Esophagus (tissue), 2 donors: Measurements from ENCODE around the gene KCNJ14. TPM values are rescaled to one million over a fixed set of nuclear protein-coding genes. Genes with fewer than 3 reads are reported as not detected.

Source experiments
- H3K27ac ChIP-seq, 2 donors: one replicate each; pipeline ENCODE4 v1.5.1; 2013; ENCODE audit warnings: low read depth in 2 of 2, mild to moderate bottlenecking in 2 of 2, inconsistent platforms in 1 of 2, low read length in 1 of 2, moderate library complexity in 1 of 2
- H3K27me3 ChIP-seq, 2 donors: one replicate each; pipeline ENCODE4 v1.6.1; 2013; ENCODE audit warnings: low read length in 2 of 2, control low read depth in 1 of 2, mild to moderate bottlenecking in 1 of 2; ENCODE audit not compliant: insufficient read depth in 2 of 2, control insufficient read depth in 1 of 2
- H3K36me3 ChIP-seq, 2 donors: one replicate each; pipeline ENCODE4 v1.6.1; 2013; ENCODE audit warnings: low read length in 1 of 2; ENCODE audit not compliant: control insufficient read depth in 2 of 2, insufficient read depth in 2 of 2
- H3K4me1 ChIP-seq, 2 donors: one replicate each; pipeline ENCODE4 v1.6.1; 2013; ENCODE audit warnings: low read length in 1 of 2; ENCODE audit not compliant: control insufficient read depth in 2 of 2, insufficient read depth in 2 of 2
- H3K4me3 ChIP-seq, 2 donors: one replicate each; pipeline ENCODE4 v1.5.1; 2013; ENCODE audit warnings: low read length in 2 of 2, mild to moderate bottlenecking in 2 of 2, low read depth in 1 of 2, moderate library complexity in 1 of 2
- H3K9me3 ChIP-seq, 2 donors: one replicate each; pipeline ENCODE4 v1.6.1; 2013; ENCODE audit warnings: mild to moderate bottlenecking in 2 of 2, low read depth in 1 of 2, low read length in 1 of 2, moderate library complexity in 1 of 2; ENCODE audit not compliant: control insufficient read depth in 2 of 2, insufficient read depth in 1 of 2
- WGBS, 2 donors: extraction: QIAGEN DNeasy Blood & Tissue Kit; methylation state at CpG; one replicate each; pipeline ENCODE4 v1.1.7; 2013; 5-methylcytosine and 5-hydroxymethylcytosine counted together
- polyA plus RNA-seq, 2 donors: library from polyadenylated mRNA; stranded (reverse); fragments of 200-250 nt; gene quantifications; one replicate each; pipeline ENCODE4 v1.2.3, GENCODE V29; 2013
- donor health status: healthy with polysubstance abuse.
- donor health status: Bipolar disorder and iron deficiency.

The KCNJ14 gene
- polyA plus RNA-seq, 2 donors, result 0.54 to 1.0 TPM

- Histone ChIP-seq H3K36me3 (peaks cover 33 to 60% of the 10 kb centered on the region in 2 donors), H3K27ac (no peak overlapping the region), H3K9me3 (no peaks in the 10 kb centered on the region), H3K4me1 (peaks cover 0 to 11% of the 10 kb centered on the region in 2 donors), H3K4me3 (no peak overlapping the region), H3K27me3 (no peaks in the 10 kb centered on the region)
- WGBS, 2 donors, result 71 to 78% methylated on average over 10 of the region's 10 CpGs
These were observed 21.8 kb downstream of the KCNJ14 start for GRCh38 chr19:48477067-48477685.

GRCh38 chr19:48477698-48478338 is 22.4 kb downstream of the KCNJ14 start:
- peaks cover 26 to 54% of the 10 kb centered on the region in 2 donors for H3K36me3 ChIP-seq

GRCh38 chr19:48478339-48479256 is 23.2 kb downstream of the KCNJ14 start:
- peaks cover 23 to 47% of the 10 kb centered on the region in 2 donors for H3K36me3 ChIP-seq
- 81 to 87% methylated on average over 24 to 29 of the region's 29 CpGs for WGBS, 2 donors
- no peak overlapping the region for H3K27ac ChIP-seq

More at GRCh38 chr19:48477698-48478338, 22.4 kb downstream of the KCNJ14 start:
- 80% methylated on average over 22 of the region's 22 CpGs for WGBS, 2 donors
- Histone ChIP-seq H3K27me3 (no peaks in the 10 kb centered on the region), H3K9me3 (no peaks in the 10 kb centered on the region), H3K4me3 (no peak overlapping the region), H3K27ac (no peak overlapping the region), H3K4me1 (peaks cover 0 to 11% of the 10 kb centered on the region in 2 donors)

GRCh38 chr19:48479686-48480085 is 24.3 kb downstream of the KCNJ14 start:
- H3K27me3 ChIP-seq, result no peaks in the 10 kb centered on the region
- H3K4me1 ChIP-seq, result peaks cover 0 to 11% of the 10 kb centered on the region in 2 donors
- H3K4me3 ChIP-seq, result no peak overlapping the region
- peak overlapping the region; percentile 88 to 89 for H3K27ac ChIP-seq
- H3K36me3 ChIP-seq, result peaks cover 18 to 37% of the 10 kb centered on the region in 2 donors
- H3K9me3 ChIP-seq, result no peaks in the 10 kb centered on the region
- WGBS, 2 donors, result 69 to 75% methylated on average over 7 of the region's 7 CpGs

More at GRCh38 chr19:48478339-48479256, 23.2 kb downstream of the KCNJ14 start:
- Histone ChIP-seq H3K27me3 (no peaks in the 10 kb centered on the region), H3K9me3 (no peaks in the 10 kb centered on the region), H3K4me3 (no peak overlapping the region), H3K4me1 (peaks cover 0 to 11% of the 10 kb centered on the region in 2 donors)

- peak overlapping the region; percentile 88 to 89 for H3K27ac ChIP-seq
- H3K9me3 ChIP-seq, result no peaks in the 10 kb centered on the region
- peaks cover 14 to 32% of the 10 kb centered on the region in 2 donors for H3K36me3 ChIP-seq
- WGBS, 2 donors, result 11 to 20% methylated on average over 28 to 32 of the region's 32 CpGs
- H3K4me3 ChIP-seq, result peak overlapping the region; percentile 51 to 58
- peaks cover 0 to 11% of the 10 kb centered on the region in 2 donors for H3K4me1 ChIP-seq
- no peaks in the 10 kb centered on the region for H3K27me3 ChIP-seq
These were observed 24.8 kb downstream of the KCNJ14 start for GRCh38 chr19:48480183-48480557.

GRCh38 chr19:48480558-48481500 is 25.5 kb downstream of the KCNJ14 start:
- Histone ChIP-seq H3K36me3 (peaks cover 9 to 25% of the 10 kb centered on the region in 2 donors), H3K4me3 (peak overlapping the region; percentile 51 to 58), H3K27ac (peak overlapping the region; percentile 88 to 89), H3K4me1 (peaks cover 0 to 11% of the 10 kb centered on the region in 2 donors), H3K27me3 (no peaks in the 10 kb centered on the region), H3K9me3 (no peaks in the 10 kb centered on the region)
- 9 to 15% methylated on average over 52 of the region's 52 CpGs for WGBS, 2 donors

- Histone ChIP-seq H3K4me1 (peaks cover 0 to 11% of the 10 kb centered on the region in 2 donors), H3K36me3 (peaks cover 5 to 16% of the 10 kb centered on the region in 2 donors), H3K4me3 (no peak overlapping the region), H3K9me3 (no peaks in the 10 kb centered on the region), H3K27ac (no peak overlapping the region), H3K27me3 (no peaks in the 10 kb centered on the region)
- WGBS, 2 donors, result 59 to 60% methylated on average over 7 of the region's 7 CpGs
These were observed 26.7 kb downstream of the KCNJ14 start for GRCh38 chr19:48481846-48482639.

- 47 to 61% methylated on average over 2 to 3 of the region's 3 CpGs for WGBS, 2 donors
- no peaks in the 10 kb centered on the region for H3K9me3 ChIP-seq
- no peak overlapping the region for H3K27ac ChIP-seq
- H3K36me3 ChIP-seq, result peaks cover 0 to 10% of the 10 kb centered on the region in 2 donors
- H3K27me3 ChIP-seq, result no peaks in the 10 kb centered on the region
- peaks cover 0 to 22% of the 10 kb centered on the region in 2 donors for H3K4me1 ChIP-seq
- H3K4me3 ChIP-seq, result no peak overlapping the region
These were observed 27.9 kb downstream of the KCNJ14 start for GRCh38 chr19:48483301-48483700.
